Kidney (tissue), 14 donors: ENCODE data around the gene PRAC2. TPM values are rescaled to one million over a fixed set of nuclear protein-coding genes. Genes with fewer than 3 reads are reported as not detected.

Source experiments
- DNase-seq, 5 donors: peaks; one replicate each; pipeline ENCODE4 v3.0.0-alpha.2; 2013 to 2020
- FAIRE-seq: peaks from 2 replicates; lab custom pipeline; 2012; peaks lifted over from hg19 to GRCh38; lab: Jason Lieb, UNC
- H3K27ac ChIP-seq, 2 donors: one replicate each; pipeline ENCODE4 v1.7.0; 2013; ENCODE audit warnings: low read depth in 2 of 2, low read length in 2 of 2, inconsistent platforms in 1 of 2
- H3K27me3 ChIP-seq: one replicate; pipeline ENCODE4 v1.7.1; 2013; ENCODE audit warnings: low read length, inconsistent platforms; ENCODE audit not compliant: control insufficient read depth, insufficient read depth
- H3K36me3 ChIP-seq, 3 donors: one replicate each; pipeline versions ENCODE4 v1.7.0 to v1.7.1; 2013; ENCODE audit warnings: low read length in 3 of 3, control low read depth in 1 of 3, inconsistent platforms in 1 of 3; ENCODE audit not compliant: insufficient read depth in 3 of 3, control insufficient read depth in 2 of 3
- H3K4me1 ChIP-seq, 3 donors: one replicate each; pipeline versions ENCODE4 v1.7.0 to v1.7.1; 2013; ENCODE audit warnings: low read length in 3 of 3, inconsistent platforms in 1 of 3, low read depth in 1 of 3; ENCODE audit not compliant: control insufficient read depth in 2 of 3, insufficient read depth in 2 of 3
- H3K4me3 ChIP-seq, 3 donors: one replicate each; pipeline versions ENCODE4 v1.7.0 to v1.8.1; 2013; ENCODE audit warnings: low read length in 3 of 3, control low read depth in 1 of 3, inconsistent platforms in 1 of 3
- H3K9ac ChIP-seq, 3 donors: one replicate each; pipeline versions ENCODE4 v1.7.0 to v1.7.1; 2013; ENCODE audit warnings: low read length in 3 of 3, control low read depth in 1 of 3, inconsistent platforms in 1 of 3
- H3K9me3 ChIP-seq, 3 donors: one replicate each; pipeline versions ENCODE4 v1.7.0 to v1.7.1; 2013; ENCODE audit warnings: low read length in 3 of 3, control low read depth in 1 of 3, inconsistent platforms in 1 of 3; ENCODE audit not compliant: control insufficient read depth in 2 of 3, insufficient read depth in 1 of 3
- CTCF ChIP-seq: IDR thresholded peaks from 3 replicates; pipeline ENCODE4 v1.5.1; 2012; ENCODE audit warnings: mild to moderate bottlenecking, moderate library complexity, borderline replicate concordance; ENCODE audit not compliant: insufficient read depth; ENCODE audit errors: extremely low read depth
- intact Hi-C: fragments of 100-400 bp; cut with DNase I; formaldehyde crosslinking; loops from one replicate; pipeline ENCODE4 v1.11.1; 2022
- polyA plus RNA-seq: library from polyadenylated mRNA; stranded (reverse); fragments of 350-450 nt; fragmentation: Illumina TruSeq; extraction: RNeasy Lipid Tissue Mini Kit (QIAGEN cat#74804); gene quantifications from one replicate; pipeline ENCODE4 v1.2.3, GENCODE V29; 2014; ENCODE audit warnings: low read depth, low replicate concordance; ENCODE audit not compliant: insufficient read depth
- total RNA-seq: library from RNA; stranded (reverse); fragmentation: NEBNext Ultra II Directional; extraction: Animal tissue kit (Norgen Biotek cat#: 25700); gene quantifications from one replicate; pipeline ENCODE4 v1.2.1, GENCODE V29; 2021
- donor health status: control.
- donor health status: control.
- donor health status: control.
- donor health status: control.
- donor health status: control.
- donor health status: DM: yes; HTN: yes; CAD: no.
- donor health status: Normal renal cell carcinoma (clear cell type).

The PRAC2 gene
- total and polyA plus RNA-seq, 2 donors from 2014 or later: not detected

DNA sequence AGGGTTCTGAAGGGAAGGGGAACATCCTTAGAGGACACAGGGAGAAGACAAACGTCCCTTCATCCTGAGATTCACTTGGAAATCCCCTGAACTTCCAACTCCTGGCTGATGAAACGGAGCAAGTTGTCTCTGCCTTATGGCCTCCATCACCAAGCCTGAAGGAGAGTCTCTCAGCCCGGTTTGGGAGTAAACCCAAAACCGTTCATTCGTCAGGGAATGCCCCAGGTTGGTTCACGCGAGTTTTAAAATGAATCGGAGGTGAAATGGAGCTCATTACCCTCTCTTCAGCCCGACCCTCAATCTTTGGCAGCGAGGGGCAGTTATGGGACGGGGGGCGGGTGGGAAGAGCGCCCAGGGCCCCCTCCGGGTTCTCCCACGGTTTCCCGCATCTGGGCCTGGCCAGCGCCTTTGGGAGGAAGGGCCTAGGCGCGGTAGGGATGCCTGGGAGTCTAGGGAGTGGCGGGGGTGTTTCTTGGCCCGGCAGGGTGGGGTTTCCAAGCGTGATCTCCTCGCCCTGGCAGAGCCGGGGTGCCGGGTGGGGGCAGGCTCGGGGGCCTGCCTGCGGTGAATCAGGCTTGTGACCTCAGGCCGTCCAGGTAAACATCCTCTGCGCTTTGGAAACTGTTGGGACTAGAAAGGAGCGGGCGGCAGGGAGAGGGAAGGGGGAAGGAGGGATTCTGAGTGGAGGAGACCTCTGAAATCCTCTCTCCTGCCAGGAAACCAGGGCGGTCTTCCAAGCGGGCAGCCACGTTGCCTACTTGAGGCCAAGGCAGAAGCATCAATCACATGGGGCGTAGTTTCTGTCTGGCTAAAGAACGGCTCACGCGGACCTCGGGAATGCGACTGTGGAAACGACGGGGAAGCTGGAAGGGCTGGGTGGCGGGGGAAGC lies 29.7 kb downstream of the PRAC2 start:
- no peak for DNase-seq
- no peak overlapping the region for H3K9ac ChIP-seq
- FAIRE-seq: no peak

DNA sequence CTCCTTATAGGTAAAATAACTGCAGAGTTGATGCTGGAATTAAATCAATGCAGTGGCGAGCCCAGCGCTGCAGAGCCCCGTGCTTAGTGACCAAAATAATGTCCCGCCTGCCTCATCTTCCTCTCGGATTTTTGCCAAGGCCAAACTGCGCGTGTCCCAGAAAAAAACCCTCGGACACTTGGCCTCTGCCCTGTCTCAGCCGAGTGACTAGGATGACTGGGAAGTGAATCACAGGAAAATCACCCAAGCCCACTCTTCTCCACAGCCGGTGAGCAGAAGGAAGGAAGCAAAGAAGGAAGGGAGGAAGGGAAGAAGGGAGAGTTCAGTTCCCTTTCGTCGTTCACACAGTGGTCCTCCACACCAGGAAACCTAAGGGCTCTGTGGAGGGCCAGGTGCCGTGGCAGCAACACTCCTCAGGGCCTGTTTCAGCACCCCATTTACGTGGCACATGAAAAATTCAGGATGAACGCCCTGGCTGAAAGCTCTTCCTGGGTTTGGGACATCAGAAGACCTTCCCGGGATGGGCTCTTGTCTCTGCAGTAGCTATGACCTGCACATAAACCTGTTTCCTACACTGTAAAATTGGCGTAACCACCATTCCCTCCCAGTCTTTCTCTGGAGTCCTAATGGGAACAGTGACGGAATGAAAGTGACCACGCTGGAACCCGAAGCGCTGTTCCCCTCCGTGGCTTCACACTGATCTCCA lies 31.0 kb downstream of the PRAC2 start:
- Histone ChIP-seq H3K4me3 (no peak overlapping the region), H3K27me3 (peaks cover 81% of the 10 kb centered on the region), H3K9me3 (no peaks in the 10 kb centered on the region), H3K9ac (no peak overlapping the region), H3K27ac (no peak overlapping the region), H3K4me1 (peaks cover 0 to 2% (median 0%) of the 10 kb centered on the region in 3 donors), H3K36me3 (no peaks in the 10 kb centered on the region)
- no peak for TF ChIP-seq CTCF
- FAIRE-seq (no peak), DNase-seq (no peak)
- intact Hi-C loops: no loop called here

More for the DNA sequence above, 29.7 kb downstream of the PRAC2 start:
- no peak for TF ChIP-seq CTCF
- Histone ChIP-seq H3K4me3 (no peak overlapping the region), H3K27me3 (peaks cover 91% of the 10 kb centered on the region), H3K9me3 (no peaks in the 10 kb centered on the region), H3K36me3 (no peaks in the 10 kb centered on the region), H3K27ac (no peak overlapping the region), H3K4me1 (peaks cover 0 to 2% (median 0%) of the 10 kb centered on the region in 3 donors)
- intact Hi-C loops: no loop called here

- DNase-seq (peak in 1 of 5 donors; percentile 33), FAIRE-seq (no peak)
- Histone ChIP-seq H3K4me3 (no peak overlapping the region), H3K27me3 (peaks cover 74% of the 10 kb centered on the region), H3K9ac (no peak overlapping the region), H3K36me3 (no peaks in the 10 kb centered on the region), H3K4me1 (peaks cover 0 to 2% (median 0%) of the 10 kb centered on the region in 3 donors), H3K9me3 (no peaks in the 10 kb centered on the region), H3K27ac (no peak overlapping the region)
- intact Hi-C loops: no loop called here
- no peak for TF ChIP-seq CTCF
Measured at GRCh38 chr17:48754500-48755261, 31.7 kb downstream of the PRAC2 start.
